IPS DF 4.7 (cell line): ENCODE results near the gene GARNL3.

ENCODE experiments used
- DNase-seq: peaks from one replicate; pipeline ENCODE4 v3.0.0-alpha.2; 2013; ENCODE audit warnings: low spot score; ENCODE audit errors: extremely low read depth

Gene GARNL3

DNA sequence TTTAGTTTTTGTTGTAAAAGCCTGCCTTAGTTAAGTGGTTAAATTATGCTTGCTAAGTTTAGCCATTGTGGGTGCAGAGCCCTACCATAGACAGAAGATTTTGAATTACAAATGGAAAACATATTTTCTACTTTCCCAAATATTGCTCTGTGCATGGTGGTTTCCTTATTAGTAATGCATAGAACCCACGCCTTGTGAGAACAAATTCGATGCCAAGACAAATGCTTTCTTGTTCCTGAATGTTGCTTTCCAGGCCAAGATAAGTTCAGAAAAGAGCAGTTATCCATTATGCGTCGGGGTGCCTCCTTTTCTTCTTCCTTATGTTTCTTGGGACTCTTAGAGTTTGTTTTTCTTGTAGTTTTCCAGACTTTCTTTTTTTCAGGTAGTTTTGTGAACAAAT, 31.0 kb upstream of the GARNL3 start:
- DNase-seq: no peak

- no peak for DNase-seq
Measured at GRCh38 chr9:127233989-127234388, 30.6 kb upstream of the GARNL3 start.

GRCh38 chr9:127237801-127238200, 26.8 kb upstream of the GARNL3 start:
- DNase-seq: no peak

DNA sequence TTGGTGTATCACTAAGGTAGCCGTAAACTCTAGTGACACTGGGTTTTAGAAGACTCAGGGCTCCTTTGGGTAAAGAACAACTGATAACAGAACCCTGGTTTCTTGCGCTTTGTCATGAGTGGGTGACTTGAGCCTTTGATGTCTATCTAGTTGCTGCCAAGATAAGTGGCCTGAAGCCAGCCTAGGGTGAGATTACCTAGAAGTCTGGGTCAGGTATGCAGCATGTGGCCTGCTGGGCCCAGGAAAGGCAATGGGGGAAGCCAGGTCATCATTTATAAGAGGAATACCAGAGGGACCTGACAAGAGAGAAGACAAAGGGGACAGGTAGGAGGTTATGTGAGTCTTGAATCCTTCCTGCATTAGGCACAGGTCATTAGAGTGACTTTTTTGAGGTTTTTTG, 23.2 kb upstream of the GARNL3 start:
- DNase-seq: no peak

DNA sequence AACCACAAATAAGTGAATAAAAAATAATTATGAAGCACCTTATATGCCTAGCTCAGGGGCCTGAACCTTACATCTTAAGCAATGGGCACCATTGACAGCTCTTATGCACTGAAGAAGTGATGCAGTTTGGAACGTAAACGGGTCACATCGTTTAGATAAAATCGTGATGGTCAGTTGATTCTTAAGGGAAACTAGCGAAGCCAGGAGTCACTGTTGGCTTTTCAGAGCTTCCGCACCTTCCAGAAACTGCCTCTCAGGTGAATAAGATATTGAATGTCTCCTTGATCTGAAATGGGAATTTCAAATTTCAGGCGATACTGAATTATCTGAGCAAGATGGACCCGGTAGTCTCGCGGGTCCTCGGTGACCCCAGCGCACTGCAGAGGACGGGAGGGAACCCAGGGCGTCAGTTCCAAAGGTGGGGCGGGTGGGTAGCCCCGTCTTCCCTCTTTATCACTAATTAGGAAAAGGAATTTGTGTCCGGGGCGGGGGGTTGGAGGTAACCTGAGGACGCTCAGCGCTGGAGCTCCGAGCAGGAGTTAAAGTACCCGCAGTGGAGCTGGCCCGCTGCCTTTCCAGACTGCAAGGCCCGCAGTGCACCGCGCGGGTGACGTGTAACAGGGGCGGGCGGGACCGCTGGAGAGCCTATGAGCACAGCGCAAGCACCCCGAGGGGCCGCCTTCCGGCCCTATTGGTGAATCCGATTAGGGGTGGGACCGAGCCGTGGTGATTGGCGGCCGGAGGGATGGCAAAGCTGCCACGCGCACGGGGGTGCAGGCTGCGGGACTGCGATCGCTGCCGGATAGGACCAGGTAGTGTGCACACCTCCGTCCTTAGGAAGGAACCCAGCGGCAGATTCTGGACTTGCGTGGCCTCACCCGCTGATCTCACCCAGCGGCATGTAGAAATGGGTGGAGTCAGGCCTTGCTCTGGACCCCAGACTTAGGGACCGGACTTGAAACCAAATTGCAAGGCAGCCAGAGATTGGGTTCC, 19.7 kb upstream of the GARNL3 start:
- DNase-seq: no peak

- DNase-seq: no peak
Measured at GRCh38 chr9:127245637-127246164, 18.9 kb upstream of the GARNL3 start.

- no peak for DNase-seq
Measured at GRCh38 chr9:127248241-127248640, 16.3 kb upstream of the GARNL3 start.

DNA sequence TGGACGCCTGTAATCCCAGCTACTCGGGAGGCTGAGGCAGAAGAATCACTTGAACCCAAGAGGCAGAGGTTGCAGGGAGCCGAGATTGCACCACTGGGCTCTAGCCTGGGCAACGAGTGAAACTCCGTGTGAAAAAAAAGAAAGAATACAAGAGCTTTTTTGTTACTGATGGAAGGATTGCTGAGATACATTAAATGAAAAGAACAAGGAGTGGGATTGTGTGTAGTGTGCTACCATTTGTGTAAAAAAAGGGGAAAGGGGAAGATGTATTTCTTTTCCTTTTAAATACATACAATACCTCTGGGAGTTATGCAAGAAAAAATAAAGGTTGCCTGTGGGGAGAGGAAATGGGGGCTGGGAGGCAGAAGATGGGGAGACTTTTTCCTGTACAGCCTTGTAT, 14.7 kb upstream of the GARNL3 start:
- no peak for DNase-seq

DNA sequence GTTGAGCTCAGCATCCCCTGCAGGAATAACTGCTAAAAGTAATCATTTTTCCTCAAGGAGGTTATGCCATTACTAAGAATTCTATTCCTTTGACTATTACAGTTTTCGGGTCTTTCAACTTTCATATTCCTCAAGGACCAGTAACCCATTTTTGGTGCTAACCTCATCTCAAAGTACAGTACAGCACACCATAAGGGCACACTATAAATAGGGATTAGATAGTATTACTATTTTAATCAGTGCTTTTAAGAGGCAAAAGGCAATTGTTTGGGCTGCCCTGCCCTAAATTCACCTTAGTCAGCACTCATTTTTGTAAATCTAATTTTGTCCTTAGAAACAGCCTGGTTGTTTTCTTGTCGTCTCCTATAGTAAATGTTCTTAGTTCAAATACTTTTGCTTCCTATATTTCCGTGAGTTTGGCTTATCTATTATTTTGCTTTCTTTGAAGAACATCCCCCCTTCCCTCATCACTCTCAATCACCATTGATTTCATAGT, 13.6 kb upstream of the GARNL3 start:
- no peak for DNase-seq

- DNase-seq: no peak
Measured at GRCh38 chr9:127252410-127253318, 11.9 kb upstream of the GARNL3 start.

GRCh38 chr9:127253446-127253845, 11.1 kb upstream of the GARNL3 start:
- no peak for DNase-seq

DNA sequence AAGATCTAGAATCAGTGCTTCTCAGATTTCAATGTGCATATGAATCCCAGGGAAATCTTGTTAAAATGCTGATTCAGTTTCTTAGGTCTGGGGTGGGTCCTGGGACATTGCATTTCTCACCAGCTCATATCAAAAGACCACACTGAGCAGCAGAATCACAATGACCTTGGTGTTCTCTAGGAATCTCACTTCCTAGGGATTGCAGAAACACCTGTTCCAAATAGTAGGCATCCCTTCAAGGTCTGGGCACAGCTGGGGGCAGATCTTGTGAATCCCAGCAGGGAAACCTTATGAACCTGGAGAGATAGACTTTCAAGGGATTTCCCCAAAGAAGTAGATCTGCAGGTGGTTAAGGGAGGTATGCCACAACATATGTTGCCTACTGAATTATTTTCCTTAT, 8.9 kb upstream of the GARNL3 start:
- no peak for DNase-seq

GRCh38 chr9:127256324-127256723, 8.2 kb upstream of the GARNL3 start:
- no peak for DNase-seq

GRCh38 chr9:127258606-127259471, 5.7 kb upstream of the GARNL3 start:
- DNase-seq: no peak

- no peak for DNase-seq
Measured at GRCh38 chr9:127262602-127263001, 2.0 kb upstream of the GARNL3 start.

GRCh38 chr9:127263237-127263636, 1.3 kb upstream of the GARNL3 start:
- DNase-seq: no peak

GRCh38 chr9:127263664-127264063, 910 bp upstream of the GARNL3 start:
- DNase-seq: no peak

DNA sequence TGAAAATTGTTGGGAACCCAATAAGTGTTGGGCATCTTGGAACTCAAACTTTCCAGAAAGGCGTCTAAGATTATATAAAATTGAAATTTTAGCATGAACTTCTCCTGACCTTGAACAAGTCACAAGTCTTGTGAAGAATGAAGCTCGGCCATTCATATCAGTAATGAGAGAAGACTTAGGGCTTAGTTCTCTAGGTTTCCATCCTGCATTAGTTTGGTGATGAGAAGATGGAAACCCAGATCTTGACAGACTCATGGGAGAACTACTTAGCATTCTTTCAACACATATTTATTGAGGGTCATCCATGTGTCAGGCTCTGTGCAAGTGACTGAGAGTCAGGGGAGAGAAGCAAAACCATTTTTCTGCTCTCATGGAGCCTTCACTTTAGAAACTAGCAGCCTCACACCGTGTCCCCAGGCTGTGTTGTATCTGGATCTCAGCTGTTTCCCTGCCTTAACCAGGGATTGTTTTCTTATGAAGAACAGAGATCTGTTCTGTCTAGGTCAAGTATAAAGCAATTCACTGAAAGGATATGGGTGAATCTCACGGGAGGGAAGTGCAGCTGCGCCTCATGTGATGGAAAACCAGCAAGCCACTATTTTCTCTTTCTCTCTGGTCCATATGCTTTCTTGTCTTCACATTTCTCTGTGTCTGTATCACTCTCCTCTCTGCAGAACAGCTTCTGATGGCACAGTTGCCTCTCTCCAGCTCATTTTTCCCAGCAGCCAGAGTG, 3.4 kb downstream of the GARNL3 start:
- no peak for DNase-seq

- DNase-seq: no peak
Measured at GRCh38 chr9:127269449-127269848, 4.9 kb downstream of the GARNL3 start.

GRCh38 chr9:127273326-127273725, 8.8 kb downstream of the GARNL3 start:
- DNase-seq: no peak
